Activated CD8-positive, alpha-beta memory T cell treated with anti-CD3 and anti-CD28 coated beads for 48 hours (primary cell): ENCODE results near the gene TCP11L1.
"Not testable (repeated sequence)": the region's sequence is repeated elsewhere in the genome, so short reads cannot be mapped to it uniquely, and the experiment has no call there.

Experiments
- DNase-seq, 3 experiments: peaks; one replicate each; pipeline ENCODE4 v3.0.0-alpha.2; 2020; ENCODE audit warnings: low read depth in 2 of 3, low spot score in 2 of 3

Gene TCP11L1

GRCh38 chr11:33028537-33028914 lies 10.8 kb upstream of the TCP11L1 start:
- DNase-seq, result no peak

- not testable (repeated sequence) for DNase-seq
Observed at GRCh38 chr11:33029218-33029617, 10.2 kb upstream of the TCP11L1 start.

DNA sequence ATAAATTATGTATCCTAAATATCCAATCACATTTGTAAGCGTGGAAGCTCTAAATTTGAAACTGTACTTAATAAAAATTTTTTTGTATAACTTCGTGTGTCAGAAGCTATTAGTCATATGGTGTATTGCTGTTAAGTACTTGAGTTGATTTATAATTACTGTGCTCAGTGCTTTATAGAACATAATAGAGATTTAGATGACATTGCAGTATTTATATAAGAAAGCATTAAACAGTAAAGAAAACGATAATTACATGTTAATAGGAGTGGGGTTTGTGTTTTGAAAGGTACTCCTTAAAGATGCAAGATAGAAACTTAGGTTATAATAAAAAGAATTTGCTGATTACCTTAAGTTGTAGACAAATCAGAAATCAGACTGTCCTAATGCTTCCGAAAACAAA lies 5.9 kb upstream of the TCP11L1 start:
- DNase-seq, result no peak

DNA sequence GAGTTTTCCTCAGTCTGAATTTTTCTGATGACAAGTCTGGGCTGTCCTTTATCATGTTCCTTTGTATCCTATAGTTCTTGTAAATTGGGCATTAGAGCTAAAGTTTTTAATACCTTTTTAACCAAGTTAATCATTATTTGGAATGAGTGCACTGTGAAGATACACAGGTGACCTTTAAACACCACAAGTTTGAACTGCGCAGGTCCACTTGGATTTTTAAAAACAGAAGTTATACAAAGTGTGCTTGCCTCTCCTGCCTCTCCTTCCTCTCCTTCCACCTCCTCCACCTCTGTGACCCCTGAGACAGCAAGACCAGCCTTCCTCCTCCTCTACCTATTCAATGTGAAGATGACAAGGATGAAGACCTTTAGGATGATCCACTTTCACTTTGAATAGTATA lies 4.4 kb upstream of the TCP11L1 start:
- no peak for DNase-seq

- DNase-seq, result peak in 1 of 3 experiments; percentile 32
Observed at GRCh38 chr11:33040033-33040861, 875 bp downstream of the TCP11L1 start.

DNA sequence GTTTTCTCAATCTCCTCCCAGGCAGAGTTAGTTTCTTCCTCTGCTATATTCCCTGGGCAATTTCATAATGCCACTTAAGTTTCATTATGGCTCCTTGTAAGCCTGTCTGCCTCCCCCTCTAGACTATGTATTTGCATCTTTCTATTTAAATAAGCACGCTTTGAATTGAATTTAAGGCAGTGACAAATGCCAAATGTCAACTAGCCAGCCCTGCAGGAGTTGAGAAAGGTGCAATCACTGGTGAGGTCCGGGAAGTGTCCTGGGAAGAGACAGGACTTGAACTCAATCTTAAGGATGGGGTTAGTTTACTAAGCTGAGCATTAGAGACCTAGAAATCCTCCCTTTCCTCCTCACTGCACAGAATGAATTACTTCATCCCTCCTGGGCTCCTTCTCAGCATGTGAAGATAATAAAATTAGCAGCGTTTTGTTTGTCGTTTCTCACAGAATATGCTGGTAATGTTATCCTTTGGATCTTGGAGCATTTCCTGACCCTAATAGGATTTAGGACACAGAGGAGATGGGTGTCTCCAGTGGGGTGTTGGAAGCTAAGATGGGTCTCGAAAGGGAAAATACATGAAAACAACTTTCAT lies 1.6 kb downstream of the TCP11L1 start:
- no peak for DNase-seq

GRCh38 chr11:33043221-33043830 lies 4.0 kb downstream of the TCP11L1 start:
- no peak for DNase-seq

DNA sequence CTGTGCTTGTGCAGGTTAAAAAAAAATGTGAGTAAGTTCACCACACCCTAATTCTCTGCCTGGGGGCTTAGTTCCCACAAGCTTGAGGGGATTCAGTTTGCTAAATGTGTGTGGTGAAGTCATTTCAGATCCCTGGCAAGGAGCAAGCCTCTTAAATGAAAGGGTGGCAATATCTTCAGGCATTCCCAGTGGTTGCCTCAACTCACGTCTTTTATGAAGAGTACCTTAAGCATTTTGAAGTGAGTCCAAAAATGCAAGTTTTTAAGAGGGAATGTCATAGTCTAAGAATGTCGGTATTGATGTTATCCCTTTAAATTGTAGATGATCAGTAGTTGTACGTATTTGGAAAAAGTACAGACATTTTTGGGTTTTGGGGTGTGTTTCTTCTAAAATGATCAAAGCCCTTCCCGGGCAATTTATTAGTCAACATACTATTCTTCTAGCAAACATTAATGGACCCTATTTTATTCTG lies 4.9 kb downstream of the TCP11L1 start:
- DNase-seq, result no peak

DNA sequence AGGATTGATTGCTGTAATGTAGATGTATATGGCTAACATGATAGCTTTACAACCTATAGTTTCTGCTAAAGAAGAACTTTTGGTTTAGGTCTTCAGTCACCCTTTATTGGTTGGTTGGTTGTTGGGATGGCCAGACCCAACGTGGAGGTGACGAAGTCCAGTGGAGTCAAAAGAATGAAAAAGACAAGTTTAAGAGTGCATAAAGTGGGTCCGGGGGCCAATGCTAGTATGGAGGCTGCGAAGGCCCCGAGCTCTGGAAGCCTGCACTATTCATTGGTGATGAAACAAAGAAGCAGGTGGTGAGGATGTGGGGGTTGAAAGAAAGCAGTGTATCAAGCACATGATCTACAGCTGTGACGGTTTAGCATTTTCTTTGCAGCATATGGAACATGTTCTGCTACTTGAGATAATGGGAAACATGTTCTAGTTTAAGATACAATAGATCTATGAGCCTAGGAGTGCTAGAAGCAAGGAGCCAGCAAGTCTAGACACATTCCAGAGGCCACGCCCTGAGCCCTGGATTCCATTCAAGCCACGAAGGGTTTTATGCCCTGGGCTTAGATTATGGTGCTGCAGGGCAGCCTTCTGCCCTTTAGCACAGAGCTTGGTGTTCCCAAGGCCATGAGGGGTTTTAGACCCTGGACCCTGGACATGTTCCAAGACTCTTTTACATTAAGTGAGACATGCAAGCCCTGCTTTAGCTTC lies 6.3 kb downstream of the TCP11L1 start:
- DNase-seq, result no peak

DNA sequence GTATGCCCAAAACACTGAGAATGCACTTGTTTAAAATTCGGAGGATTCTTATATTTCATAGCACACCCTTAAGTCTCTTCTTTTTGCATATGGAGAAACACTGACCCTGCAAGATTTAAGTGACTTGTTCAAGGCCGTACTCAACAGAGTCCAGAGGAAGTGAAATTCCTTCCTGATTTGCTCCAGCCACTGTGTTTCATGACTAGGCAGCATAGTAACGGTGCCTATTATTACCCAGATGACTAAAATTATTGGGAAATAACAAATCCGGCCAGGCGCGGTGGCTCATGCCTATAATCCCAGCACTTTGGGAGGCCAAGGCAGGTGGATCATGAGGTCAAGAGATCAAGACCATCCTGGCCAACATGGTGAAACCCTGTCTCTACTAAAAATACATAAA lies 9.3 kb downstream of the TCP11L1 start:
- DNase-seq, result not testable (repeated sequence)

DNA sequence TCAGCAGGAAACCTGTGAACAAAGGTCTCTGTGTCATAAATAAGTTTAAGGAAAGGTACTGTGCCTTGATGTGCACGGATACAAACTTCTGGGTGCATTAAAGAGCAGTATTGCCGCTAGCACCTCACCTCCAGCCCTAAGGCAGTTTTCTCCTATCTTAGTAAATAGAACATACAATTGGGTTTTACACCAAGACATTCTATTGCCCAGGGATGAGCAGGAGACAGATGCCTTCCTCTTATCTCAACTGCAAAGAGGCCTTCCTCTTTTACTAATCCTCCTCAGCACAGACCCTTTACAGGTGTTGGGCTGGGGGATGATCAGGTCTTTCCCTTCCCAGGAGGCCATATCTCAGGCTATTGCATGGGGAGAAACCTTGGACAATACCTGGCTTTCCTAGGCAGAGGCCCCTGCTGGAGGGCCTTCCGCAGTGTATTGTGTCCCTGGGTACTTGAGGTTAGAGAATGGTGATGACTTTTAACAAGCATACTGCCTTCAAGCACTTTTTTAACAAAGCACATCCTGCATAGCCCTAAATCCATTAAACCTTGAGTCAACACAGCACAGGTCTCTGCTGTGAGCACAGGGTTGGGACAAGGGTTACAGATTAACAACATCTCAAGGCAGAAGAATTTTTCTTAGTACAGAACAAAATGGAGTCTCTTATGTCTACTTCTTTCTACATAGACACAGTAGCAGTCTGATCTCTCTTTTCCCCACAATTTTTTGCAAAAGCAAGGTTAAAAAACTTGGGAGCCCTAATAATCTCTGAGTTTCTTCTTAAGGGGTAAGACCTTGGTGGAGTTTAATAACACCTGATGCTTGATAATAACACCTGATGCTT lies 10.4 kb downstream of the TCP11L1 start:
- not testable (repeated sequence) for DNase-seq

- DNase-seq, result no peak
Observed at GRCh38 chr11:33052231-33052630, 12.9 kb downstream of the TCP11L1 start.

GRCh38 chr11:33055375-33055774 lies 16.0 kb downstream of the TCP11L1 start:
- no peak for DNase-seq

- no peak for DNase-seq
Observed at GRCh38 chr11:33057284-33057683, 17.9 kb downstream of the TCP11L1 start.

- DNase-seq, result no peak
Observed at GRCh38 chr11:33059331-33060007, 20.1 kb downstream of the TCP11L1 start.

DNA sequence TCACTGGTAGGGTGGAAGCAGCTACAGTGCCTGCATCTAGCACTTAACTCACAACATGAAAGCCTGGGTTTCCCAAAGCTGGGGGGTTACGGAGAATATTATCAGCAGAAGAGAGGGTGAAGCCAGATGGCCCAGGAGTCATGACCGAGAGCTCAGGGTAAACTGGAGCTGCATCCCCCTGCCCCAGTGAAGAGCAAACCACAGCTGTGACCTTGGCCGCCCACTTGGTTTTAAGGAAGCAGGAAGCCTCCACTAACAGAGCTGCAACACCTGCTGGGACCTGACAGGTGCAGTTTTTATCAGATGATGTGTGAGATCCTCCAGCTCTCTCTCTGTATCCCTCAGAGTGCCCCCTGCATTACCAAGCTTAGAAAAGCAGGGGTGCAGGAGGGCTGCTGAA lies 20.9 kb downstream of the TCP11L1 start:
- DNase-seq, result no peak

DNA sequence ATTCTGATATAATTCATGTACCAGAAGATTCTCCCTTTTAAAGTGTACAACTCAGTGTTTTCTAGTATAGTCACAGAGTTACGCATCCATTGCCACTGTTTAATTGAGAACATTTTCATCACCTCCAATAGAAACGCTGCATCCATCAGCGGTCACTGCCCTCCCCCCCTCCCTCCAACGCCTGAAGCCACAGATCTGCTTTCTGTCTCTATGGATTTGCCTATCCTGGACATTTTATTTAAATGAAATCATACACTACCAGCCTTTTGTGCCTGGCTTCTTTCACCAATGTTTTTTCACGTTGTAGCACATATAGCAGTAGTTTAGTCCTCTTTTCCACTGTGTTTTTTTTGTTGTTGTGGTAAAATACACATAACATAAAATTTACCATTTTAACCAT lies 22.8 kb downstream of the TCP11L1 start:
- DNase-seq, result no peak

GRCh38 chr11:33063326-33063881 lies 24.0 kb downstream of the TCP11L1 start:
- no peak for DNase-seq

GRCh38 chr11:33064033-33064825 lies 24.9 kb downstream of the TCP11L1 start:
- DNase-seq, result no peak
